ENCODE results near the gene UNC13C. TPM values are rescaled to one million over a fixed set of nuclear protein-coding genes. Genes with fewer than 3 reads are reported as not detected.

The UNC13C gene
- polyA plus RNA-seq, 1 experiment: not detected

- H3K27me3 ChIP-seq (ENCODE audit: control insufficient read depth, insufficient read depth, low read length): no peaks in the 10 kb centered on the region
- no peaks in the 10 kb centered on the region for H3K36me3 ChIP-seq (ENCODE audit: control insufficient read depth, insufficient read depth, low read length)
- ChIA-PET CTCF (no interaction called here), POLR2A (no interaction called here)
- TF ChIP-seq, protein P1, sequence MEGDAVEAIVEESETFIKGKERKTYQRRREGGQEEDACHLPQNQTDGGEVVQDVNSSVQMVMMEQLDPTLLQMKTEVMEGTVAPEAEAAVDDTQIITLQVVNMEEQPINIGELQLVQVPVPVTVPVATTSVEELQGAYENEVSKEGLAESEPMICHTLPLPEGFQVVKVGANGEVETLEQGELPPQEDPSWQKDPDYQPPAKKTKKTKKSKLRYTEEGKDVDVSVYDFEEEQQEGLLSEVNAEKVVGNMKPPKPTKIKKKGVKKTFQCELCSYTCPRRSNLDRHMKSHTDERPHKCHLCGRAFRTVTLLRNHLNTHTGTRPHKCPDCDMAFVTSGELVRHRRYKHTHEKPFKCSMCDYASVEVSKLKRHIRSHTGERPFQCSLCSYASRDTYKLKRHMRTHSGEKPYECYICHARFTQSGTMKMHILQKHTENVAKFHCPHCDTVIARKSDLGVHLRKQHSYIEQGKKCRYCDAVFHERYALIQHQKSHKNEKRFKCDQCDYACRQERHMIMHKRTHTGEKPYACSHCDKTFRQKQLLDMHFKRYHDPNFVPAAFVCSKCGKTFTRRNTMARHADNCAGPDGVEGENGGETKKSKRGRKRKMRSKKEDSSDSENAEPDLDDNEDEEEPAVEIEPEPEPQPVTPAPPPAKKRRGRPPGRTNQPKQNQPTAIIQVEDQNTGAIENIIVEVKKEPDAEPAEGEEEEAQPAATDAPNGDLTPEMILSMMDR (IDR thresholded peaks at IDR 0.05; ENCODE audit: insufficient read depth, low read depth, low read length): no peak
- H3K4me3 ChIP-seq (ENCODE audit: low read depth, low read length): no peak overlapping the region
- DNase-seq (ENCODE audit: low read depth): no peak
Measured at GRCh38 chr15:53985562-53985961, 7.3 kb downstream of the UNC13C start.

DNA sequence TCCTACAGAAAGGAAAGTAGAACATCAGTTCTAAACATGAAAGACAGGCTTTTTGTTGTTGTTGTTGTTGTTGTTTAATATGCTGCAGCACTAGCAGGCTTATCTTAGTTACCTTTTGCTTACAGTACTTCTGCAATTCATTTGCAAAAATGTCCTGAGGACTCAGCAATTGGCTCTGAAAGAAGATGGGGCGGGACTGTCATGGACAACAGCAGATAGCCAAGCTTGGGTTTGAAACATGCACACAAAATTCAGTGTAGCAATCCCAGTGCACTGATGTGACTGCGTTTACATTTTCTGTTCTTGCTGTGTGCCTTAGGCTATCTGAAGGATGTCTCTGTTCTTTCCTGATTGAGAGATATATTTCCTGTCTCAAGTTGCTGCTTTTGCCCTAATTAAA is 9.2 kb downstream of the UNC13C start:
- DNase-seq (ENCODE audit: low read depth): no peak
- CTCF ChIA-PET: no interaction called here
- Histone ChIP-seq H3K4me3 (ENCODE audit: low read depth, low read length) (no peak overlapping the region), H3K27me3 (ENCODE audit: control insufficient read depth, insufficient read depth, low read length) (no peaks in the 10 kb centered on the region), H3K36me3 (ENCODE audit: control insufficient read depth, insufficient read depth, low read length) (no peaks in the 10 kb centered on the region)
- TF ChIP-seq, protein P1 (IDR thresholded peaks at IDR 0.05; ENCODE audit: insufficient read depth, low read depth, low read length): no peak
- POLR2A ChIA-PET: no interaction called here

GRCh38 chr15:54007256-54007655 is 29.0 kb downstream of the UNC13C start:
- no peak for DNase-seq (ENCODE audit: low read depth)
- H3K4me3 ChIP-seq (ENCODE audit: low read depth, low read length): no peak overlapping the region
- no peaks in the 10 kb centered on the region for H3K36me3 ChIP-seq (ENCODE audit: control insufficient read depth, insufficient read depth, low read length)
- H3K27me3 ChIP-seq (ENCODE audit: control insufficient read depth, insufficient read depth, low read length): no peaks in the 10 kb centered on the region
- CTCF ChIA-PET: interaction anchor here (0.6 kb wide), 1 partner anchor 60 kb away, joined by 3 read pairs; no protein-coding TSS in a partner anchor
- TF ChIP-seq, protein P1 (IDR thresholded peaks at IDR 0.05; ENCODE audit: insufficient read depth, low read depth, low read length): no peak
- POLR2A ChIA-PET: no interaction called here

- CTCF ChIA-PET: no interaction called here
- Histone ChIP-seq H3K27me3 (ENCODE audit: control insufficient read depth, insufficient read depth, low read length) (no peaks in the 10 kb centered on the region), H3K4me3 (ENCODE audit: low read depth, low read length) (no peak overlapping the region), H3K36me3 (ENCODE audit: control insufficient read depth, insufficient read depth, low read length) (no peaks in the 10 kb centered on the region)
- no peak for DNase-seq (ENCODE audit: low read depth)
- POLR2A ChIA-PET: no interaction called here
- TF ChIP-seq, protein P1 (IDR thresholded peaks at IDR 0.05; ENCODE audit: insufficient read depth, low read depth, low read length): no peak
Measured at GRCh38 chr15:54011656-54012055, 33.4 kb downstream of the UNC13C start.

- H3K4me3 ChIP-seq (ENCODE audit: low read depth, low read length): no peak overlapping the region
- DNase-seq (ENCODE audit: low read depth): no peak
- TF ChIP-seq, protein P1 (IDR thresholded peaks at IDR 0.05; ENCODE audit: insufficient read depth, low read depth, low read length): no peak
- ChIA-PET POLR2A (no interaction called here), CTCF (no interaction called here)
- no peaks in the 10 kb centered on the region for H3K27me3 ChIP-seq (ENCODE audit: control insufficient read depth, insufficient read depth, low read length)
- H3K36me3 ChIP-seq (ENCODE audit: control insufficient read depth, insufficient read depth, low read length): no peaks in the 10 kb centered on the region
Measured at GRCh38 chr15:54014067-54014655, 35.9 kb downstream of the UNC13C start.

Data from BJ (cell line).